Tibial artery (tissue), 4 donors: ENCODE measurements around the gene OR1F1.

Source experiments
- DNase-seq, 2 donors: peaks; one replicate each; pipeline ENCODE4 v3.0.0-alpha.2; 2019
- H3K27ac ChIP-seq, 2 donors: fragments of 200-600 bp; sonication (generic) in 1 of 2; 1 replicate in 1 of 2; 2 replicates in 1 of 2; pipeline ENCODE4 v1.5.1; 2018 to 2019; ENCODE audit warnings: mild to moderate bottlenecking in 1 of 2
- H3K27me3 ChIP-seq, 2 donors: fragments of 200-600 bp; sonication (generic) in 1 of 2; one replicate each; pipeline versions ENCODE4 v1.5.1 to v1.6.0; 2016 to 2019
- H3K36me3 ChIP-seq, 3 donors: fragments of 200-600 bp; sonication (generic) in 2 of 3; one replicate each; pipeline ENCODE4 v1.5.1; 2016 to 2019; ENCODE audit warnings: mild to moderate bottlenecking in 2 of 3
- H3K4me1 ChIP-seq, 4 donors: fragments of 200-600 bp; sonication (generic) in 2 of 4; 1 replicate in 3 of 4; 2 replicates in 1 of 4; pipeline ENCODE4 v1.5.1; 2016 to 2019
- H3K4me3 ChIP-seq, 2 donors: fragments of 200-600 bp; sonication (generic) in 1 of 2; 1 replicate in 1 of 2; 2 replicates in 1 of 2; pipeline ENCODE4 v1.5.1; 2018 to 2019; ENCODE audit warnings: mild to moderate bottlenecking in 2 of 2
- H3K9me3 ChIP-seq, 3 donors: fragments of 200-600 bp; sonication (generic) in 1 of 3; one replicate each; pipeline ENCODE4 v1.5.1; 2016 to 2019
- intact Hi-C: fragments of 100-400 bp; cut with DNase I; formaldehyde crosslinking; loops from one replicate; pipeline ENCODE4 v1.15.0; 2023; ENCODE audit warnings: low total_unique reads
- TF ChIP-seq, protein P1 (sequence below), 2 experiments: fragments of 200-600 bp in 1 of 2; fragments of 450-650 bp in 1 of 2; IDR thresholded peaks; one replicate each; pipeline ENCODE4 v1.5.1; 2017 to 2019; ENCODE audit warnings: antibody characterized with exemption in 2 of 2, mild to moderate bottlenecking in 1 of 2, moderate library complexity in 1 of 2

The OR1F1 gene

DNA sequence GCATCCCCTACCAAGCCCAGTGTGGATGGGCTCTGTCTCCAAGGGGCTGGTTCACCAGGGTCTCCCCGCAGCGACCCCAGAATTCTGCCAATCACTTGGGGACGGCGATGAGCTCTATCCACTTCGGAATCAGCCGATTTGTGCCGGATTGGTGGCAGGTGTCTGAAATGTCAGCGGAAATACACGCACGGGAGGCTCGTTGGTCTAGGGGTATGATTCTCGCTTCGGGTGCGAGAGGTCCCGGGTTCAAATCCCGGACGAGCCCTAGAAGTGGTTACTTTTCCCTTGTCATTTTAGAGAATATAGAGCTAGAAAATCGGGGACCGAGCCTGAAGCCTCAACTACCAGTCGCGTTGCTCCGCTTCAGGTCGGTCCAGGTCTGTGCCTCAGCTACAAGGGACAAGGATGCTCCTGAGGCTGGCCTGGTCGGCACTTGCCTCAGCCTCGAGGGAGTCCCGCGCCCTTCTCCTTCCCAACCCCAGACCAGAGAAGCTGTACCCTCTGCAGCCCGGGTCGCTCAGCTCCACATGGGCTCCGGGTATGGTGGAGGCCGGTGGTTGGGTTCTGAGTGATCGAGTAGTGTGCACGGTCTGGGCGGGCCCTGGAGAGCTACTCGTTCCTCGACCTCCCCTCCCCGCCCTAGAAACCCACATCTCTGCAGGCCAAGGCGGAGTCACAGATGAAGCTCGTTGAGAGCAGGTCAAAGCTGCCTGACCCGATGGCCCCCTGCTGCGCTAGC lies 16.0 kb upstream of the OR1F1 start:
- Histone ChIP-seq H3K27me3 (peaks cover 13 to 92% of the 10 kb centered on the region in 2 donors), H3K4me3 (no peak overlapping the region), H3K9me3 (no peaks in the 10 kb centered on the region), H3K4me1 (peaks cover 0 to 31% (median 17%) of the 10 kb centered on the region in 4 donors), H3K36me3 (no peaks in the 10 kb centered on the region), H3K27ac (no peak overlapping the region)
- DNase-seq = no peak
- TF ChIP-seq, protein P1, sequence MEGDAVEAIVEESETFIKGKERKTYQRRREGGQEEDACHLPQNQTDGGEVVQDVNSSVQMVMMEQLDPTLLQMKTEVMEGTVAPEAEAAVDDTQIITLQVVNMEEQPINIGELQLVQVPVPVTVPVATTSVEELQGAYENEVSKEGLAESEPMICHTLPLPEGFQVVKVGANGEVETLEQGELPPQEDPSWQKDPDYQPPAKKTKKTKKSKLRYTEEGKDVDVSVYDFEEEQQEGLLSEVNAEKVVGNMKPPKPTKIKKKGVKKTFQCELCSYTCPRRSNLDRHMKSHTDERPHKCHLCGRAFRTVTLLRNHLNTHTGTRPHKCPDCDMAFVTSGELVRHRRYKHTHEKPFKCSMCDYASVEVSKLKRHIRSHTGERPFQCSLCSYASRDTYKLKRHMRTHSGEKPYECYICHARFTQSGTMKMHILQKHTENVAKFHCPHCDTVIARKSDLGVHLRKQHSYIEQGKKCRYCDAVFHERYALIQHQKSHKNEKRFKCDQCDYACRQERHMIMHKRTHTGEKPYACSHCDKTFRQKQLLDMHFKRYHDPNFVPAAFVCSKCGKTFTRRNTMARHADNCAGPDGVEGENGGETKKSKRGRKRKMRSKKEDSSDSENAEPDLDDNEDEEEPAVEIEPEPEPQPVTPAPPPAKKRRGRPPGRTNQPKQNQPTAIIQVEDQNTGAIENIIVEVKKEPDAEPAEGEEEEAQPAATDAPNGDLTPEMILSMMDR (IDR thresholded peaks at IDR 0.05) = no peak
- intact Hi-C loops = no loop called here

DNA sequence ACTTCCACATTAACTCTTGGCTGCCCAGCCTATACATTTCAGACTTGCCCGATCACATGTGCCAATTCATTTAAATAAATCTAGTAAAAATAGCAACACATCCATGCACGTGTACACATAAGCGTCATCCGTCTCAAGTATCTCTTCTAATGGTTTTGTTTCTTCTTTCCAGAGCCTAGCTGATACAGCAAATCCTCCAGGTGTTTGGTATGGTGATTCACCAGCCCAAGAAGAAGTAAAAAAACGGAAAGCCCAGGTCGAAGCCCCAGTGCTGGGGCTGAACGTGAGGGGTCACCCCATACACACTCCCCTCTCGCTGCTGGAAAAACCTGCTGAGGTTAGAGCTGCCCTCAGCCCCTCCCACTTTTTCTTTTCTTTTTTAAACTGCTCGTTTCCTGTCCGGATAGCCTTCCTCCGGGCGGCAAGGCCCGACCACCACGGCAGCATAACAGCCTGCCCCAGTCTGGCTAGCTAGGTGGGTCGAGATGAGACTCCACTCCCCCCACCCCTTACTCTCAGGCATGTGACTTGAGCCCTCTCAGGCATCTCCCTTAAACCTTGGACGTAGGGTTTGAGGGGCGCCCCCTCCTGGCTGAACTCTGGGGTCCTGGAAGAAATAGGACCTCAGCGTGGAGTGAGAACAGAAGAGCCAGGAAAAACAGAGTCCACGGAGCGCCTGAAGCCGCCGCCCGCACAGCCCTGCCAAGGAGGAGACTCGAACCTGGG lies 13.9 kb upstream of the OR1F1 start:
- no peak overlapping the region for H3K4me3 ChIP-seq
- no peaks in the 10 kb centered on the region for H3K36me3 ChIP-seq
- H3K27ac ChIP-seq = no peak overlapping the region
- H3K4me1 ChIP-seq = peaks cover 0 to 31% (median 17%) of the 10 kb centered on the region in 4 donors
- DNase-seq = no peak
- peaks cover 13 to 100% of the 10 kb centered on the region in 2 donors for H3K27me3 ChIP-seq
- TF ChIP-seq, protein P1 (IDR thresholded peaks at IDR 0.05) = no peak
- intact Hi-C loops = no loop called here
- no peaks in the 10 kb centered on the region for H3K9me3 ChIP-seq

DNA sequence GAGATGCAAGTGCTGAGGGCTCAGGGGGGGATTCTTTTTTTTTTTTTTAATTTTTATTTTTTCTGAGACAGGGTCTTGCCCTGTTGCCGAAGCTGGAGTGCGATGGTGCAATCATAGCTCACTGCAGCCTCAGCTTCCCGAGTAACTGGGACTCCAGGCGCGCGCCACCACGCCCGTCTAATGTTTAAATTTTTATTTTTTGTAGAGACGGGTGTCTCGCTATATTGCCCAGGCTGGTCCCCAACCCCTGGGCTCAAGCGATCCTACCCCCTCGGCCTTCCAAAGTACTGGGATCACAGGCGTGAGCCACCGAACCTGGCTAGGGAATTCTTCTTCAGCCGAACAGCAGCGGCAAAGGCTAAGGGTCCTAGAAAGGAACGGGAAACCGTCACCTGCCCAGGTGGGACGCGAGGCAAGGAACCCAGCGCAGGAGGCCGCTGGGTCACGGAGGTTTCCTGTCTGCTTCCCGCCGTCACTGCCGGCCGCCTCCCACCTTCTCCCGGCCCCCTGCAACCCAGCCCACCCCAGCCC lies 13.3 kb upstream of the OR1F1 start:
- TF ChIP-seq, protein P1 (IDR thresholded peaks at IDR 0.05) = no peak
- Histone ChIP-seq H3K4me3 (no peak overlapping the region), H3K36me3 (no peaks in the 10 kb centered on the region), H3K27me3 (peaks cover 13 to 100% of the 10 kb centered on the region in 2 donors), H3K4me1 (peaks cover 0 to 31% (median 17%) of the 10 kb centered on the region in 4 donors), H3K9me3 (no peaks in the 10 kb centered on the region), H3K27ac (no peak overlapping the region)
- no peak for DNase-seq
- intact Hi-C loops = no loop called here

- Histone ChIP-seq H3K27ac (no peak overlapping the region), H3K27me3 (peaks cover 13 to 100% of the 10 kb centered on the region in 2 donors)
- intact Hi-C loops = no loop called here
Measured at GRCh38 chr16:3175157-3176093, 12.6 kb upstream of the OR1F1 start.

More at GRCh38 chr16:3175157-3176093, 12.6 kb upstream of the OR1F1 start:
- no peak for DNase-seq
- Histone ChIP-seq H3K9me3 (no peaks in the 10 kb centered on the region), H3K4me3 (no peak overlapping the region), H3K36me3 (no peaks in the 10 kb centered on the region), H3K4me1 (peaks cover 0 to 28% (median 14%) of the 10 kb centered on the region in 4 donors)
- TF ChIP-seq, protein P1 (IDR thresholded peaks at IDR 0.05) = no peak
